Measurements from ENCODE around the gene GREM2.

GREM2 gene

DNA sequence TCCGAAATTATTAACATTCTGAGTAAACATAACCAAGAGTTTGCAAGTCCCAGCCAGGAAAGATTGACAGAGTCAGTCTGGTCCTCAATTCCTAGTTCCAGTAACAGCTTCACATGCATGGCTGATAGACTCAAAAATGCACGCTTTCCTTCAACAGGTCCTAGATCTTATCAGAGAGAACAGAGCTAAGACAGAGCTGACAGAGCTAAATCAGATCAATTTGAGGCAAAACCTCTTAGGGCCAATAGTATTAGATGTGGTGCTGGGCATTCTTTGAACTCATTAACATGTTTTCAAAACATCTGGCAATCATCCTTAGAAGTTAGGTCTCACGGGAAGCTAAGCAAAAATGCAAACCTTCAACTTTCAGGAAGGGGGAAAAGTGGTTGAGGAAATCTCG is 114.0 kb downstream of the GREM2 start:
- DNase-seq, result no peak

DNA sequence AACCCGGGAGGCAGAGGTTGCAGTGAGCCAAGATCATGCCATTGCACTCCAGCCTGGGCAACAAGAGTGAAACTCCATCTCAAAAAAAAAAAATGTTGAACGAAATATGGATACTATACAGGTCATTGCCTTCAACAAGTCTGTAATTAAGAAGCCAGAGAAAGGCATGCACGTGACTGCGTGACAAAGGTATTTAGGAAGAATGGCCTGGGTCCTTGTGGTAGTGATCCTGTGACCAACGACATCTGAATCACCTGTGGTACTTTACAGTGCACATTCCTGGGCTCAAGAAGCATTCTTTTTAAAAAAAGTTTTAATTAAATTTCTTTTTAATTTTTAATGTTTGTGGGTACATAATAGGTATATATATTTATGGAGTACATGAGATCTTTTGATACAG is 115.0 kb downstream of the GREM2 start:
- no peak for DNase-seq

DNA sequence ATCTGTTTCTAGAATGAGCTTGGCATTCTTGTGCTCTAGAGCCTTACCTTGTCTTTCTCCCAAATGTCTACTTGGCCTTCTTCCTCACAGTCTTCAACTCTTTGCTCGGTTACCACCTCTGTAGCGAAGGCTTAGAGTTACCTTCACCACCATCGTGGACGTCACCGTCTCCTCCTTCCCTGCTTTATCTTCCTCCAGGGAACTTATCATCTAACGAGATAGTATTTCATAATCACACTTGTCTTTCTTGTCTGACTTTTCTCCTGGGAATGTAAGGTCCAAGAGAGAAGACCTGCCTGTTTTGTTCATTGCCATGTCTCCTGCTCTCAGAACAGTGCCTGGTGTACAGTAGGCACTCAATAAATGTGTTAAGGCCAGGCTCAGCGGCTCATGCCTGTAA is 115.6 kb downstream of the GREM2 start:
- DNase-seq, result no peak

DNA sequence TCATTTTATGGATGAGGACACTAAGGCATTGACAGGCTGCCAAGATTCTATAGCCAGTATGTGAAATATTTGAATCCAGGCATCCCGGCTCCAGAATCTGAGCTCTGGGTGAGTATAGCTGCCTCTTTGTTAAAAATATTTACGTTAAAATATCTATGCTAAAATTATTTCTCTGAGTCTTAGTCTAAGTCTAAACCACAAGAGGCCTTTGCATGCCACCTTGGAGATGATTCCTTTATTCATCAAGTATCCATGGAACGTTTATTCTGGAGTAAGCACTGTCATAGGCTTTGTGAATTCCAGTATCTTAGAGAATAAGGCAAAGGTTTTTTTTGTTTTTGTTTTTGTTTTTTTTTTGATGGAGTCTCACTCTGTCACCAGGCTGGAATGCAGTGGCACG is 116.4 kb downstream of the GREM2 start:
- DNase-seq, result no peak

DNA sequence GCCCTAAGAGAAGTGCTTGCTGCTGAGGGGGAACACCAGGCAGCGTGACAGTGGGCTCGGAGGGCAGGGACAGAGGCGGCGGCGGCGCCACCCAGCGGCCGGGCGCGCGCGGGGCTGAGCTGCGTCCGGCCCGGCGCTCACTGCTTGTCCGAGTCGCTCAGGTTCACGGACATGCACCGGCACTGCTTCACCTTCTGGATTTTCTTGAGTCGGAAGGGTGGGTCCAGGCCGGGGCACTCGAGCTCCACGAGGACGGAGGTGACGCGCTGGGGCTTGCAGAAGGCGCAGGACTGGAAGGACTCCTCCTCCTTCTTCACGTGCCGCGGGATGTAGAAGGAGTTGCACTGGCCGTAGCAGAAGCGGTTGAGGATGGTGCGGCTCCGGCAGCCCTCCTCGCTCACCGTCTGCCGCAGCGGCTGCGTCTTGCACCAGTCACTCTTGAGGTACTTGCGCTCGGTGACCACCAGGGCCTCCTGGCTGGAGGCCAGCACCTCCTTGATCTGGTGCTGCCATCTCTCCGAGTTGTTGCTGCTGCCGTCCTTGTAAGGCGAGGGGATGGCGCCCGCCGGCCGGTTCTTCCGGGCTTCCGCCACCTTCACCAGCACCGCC is 119.0 kb downstream of the GREM2 start:
- DNase-seq, result no peak

DNA sequence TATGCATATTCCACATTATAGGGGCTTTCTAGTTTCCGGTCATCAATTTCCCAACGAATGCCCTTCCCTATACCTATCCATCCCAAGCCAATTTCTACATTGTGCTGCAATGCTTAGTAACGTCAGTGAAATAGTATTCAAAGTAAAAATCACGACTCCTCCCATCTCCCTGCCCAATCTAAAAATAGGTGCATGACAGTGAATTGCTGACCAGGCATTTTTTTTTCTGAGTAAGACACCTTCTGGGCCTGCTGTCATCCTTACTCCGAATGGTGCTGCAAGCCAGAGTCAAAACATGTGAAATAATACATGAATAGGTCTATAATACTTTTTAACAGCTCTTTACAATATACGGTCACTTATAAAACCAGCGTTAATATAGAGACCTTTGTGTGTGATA is 120.2 kb downstream of the GREM2 start:
- DNase-seq, result no peak

DNA sequence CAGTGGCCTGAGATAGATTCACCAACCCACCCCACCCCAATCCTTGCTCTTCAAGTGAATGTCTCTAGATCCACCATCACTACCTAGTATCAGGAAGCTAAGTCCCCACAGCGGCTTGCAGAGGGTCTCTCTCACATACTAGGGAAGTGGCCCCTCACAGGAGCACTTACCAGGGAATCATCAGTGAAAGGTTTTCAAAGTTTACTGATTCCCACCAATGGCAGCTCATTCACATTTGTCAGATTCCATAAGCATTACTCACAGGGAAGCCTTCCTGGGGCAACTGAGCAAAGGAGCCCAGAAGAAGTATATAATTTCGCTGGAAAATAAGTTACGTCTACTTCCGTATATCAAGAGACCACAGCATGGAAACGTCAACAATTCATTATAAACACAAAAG is 120.8 kb downstream of the GREM2 start:
- DNase-seq, result no peak

DNA sequence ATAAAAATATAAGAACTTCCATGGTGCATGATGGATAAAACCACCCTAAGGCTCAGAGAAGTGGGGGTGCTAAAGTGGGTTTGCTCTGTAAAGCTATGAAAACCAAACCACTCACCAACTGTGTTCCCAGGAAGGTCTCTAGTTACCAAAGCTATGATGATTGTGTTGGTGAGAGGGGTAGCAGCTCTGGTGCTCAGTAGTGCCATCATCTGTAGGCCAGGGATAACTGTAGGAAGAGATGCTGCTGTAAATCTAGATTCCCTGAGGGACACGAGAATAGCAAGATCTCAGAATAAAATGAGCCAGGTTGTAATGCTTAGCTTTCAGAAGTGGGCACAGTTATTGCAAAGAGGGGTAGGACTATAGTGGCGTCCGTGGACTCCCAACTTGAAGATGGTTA is 124.5 kb downstream of the GREM2 start:
- no peak for DNase-seq

DNA sequence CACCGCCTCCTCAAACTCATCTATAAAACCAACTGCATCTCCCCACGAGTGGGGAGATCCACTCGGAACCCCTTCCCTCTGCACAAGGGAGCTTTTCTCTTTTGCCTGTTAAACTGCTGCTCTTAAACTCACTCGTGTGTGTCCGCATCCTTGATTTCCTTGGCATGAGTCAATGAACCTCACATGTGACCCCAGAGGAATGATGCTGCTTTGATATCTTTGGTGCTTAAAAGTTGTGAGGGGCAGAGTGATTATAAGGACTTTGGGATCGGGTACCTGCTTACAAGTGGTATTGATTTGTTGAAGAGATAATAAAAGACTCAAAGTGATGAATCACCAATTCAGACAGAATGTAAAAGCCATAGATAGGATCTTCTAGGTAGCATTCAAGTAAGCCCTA is 125.3 kb downstream of the GREM2 start:
- DNase-seq, result no peak

DNA sequence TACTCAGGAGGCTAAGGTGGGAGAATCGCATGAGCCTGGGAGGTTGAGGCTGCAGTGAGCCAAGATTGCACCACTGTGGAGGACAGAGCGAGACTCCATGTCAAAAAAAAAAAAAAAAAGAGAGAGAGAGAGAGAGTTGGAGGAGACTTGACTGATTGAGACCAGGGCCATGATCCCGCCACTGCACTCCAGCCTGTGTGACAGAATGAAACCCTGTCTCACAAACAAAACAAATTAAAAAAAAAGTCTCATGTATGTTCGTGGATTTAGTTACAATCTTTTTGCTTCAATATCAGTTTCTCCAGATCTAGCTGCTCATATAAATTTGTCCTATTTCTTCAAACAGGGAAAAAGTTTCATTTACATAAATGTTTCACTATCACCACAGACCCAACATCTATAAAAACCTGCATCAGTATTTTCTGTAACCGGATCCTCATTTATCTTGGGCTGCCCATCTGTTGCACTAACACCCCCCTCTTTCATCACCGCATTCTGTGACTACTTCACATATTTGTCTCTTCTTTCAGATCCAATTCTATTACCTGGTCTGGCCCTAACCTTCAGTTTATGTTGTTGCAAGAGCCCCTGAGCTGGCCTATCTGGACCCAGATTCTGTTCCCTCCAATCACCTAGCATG is 127.0 kb downstream of the GREM2 start:
- no peak for DNase-seq

DNA sequence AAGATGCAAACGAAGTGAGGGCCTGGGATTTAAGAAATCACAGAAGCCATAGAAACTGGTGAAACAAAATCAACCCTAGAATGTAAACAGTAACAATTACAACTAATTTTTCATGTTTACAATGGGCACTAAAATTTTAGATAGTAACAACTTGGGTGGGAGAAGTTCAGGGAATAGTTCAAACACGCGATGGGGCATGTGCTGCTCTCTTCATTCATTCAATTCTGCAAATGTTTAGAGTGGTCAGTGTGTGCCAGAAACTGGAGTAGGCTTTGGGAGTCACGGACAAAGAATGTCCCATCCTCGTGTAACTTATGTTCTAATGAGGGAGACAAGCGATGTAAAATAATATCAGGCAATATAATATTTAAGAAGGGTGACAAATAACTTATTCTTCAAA is 133.4 kb downstream of the GREM2 start:
- no peak for DNase-seq

DNA sequence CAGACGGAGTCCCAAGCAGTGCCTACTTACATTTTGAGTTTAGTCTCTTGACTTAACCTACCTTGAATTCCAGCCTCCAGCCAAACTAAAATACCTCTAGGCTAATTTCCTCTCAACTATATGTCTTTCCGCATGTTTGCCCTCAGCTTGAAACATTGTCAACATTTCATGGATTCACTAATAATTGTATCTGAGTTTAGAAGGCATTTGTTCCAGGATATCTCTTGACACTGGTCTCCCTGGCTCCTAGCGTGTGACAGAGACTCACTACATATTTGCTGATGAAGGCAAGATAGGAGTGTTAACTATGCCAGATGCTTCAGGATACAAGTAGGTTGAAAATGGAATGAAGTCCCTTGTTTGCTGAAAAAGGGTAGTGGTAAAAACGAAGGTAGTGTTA is 136.1 kb downstream of the GREM2 start:
- no peak for DNase-seq

DNA sequence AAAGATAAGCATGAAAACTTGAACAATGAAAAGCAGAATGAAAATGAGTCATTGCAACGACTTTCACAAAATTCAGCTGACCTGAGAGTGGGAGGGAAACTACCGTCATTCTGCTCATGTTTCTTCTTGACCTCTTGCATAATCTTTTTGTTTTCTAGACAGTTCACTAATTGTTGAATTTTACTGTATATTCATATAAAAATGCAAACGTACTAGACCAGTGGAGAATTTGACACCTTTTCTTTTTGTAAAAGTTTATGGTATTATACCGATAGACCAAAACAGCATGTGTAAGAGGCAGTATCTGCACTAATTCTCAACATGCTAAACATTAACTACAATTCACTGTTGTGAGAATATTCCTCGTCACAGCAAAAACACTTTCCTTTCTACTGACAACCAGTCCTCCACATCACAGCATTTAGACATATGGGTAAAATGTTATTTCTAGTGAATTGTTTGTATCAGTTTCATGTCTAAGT is 137.8 kb downstream of the GREM2 start:
- no peak for DNase-seq

DNA sequence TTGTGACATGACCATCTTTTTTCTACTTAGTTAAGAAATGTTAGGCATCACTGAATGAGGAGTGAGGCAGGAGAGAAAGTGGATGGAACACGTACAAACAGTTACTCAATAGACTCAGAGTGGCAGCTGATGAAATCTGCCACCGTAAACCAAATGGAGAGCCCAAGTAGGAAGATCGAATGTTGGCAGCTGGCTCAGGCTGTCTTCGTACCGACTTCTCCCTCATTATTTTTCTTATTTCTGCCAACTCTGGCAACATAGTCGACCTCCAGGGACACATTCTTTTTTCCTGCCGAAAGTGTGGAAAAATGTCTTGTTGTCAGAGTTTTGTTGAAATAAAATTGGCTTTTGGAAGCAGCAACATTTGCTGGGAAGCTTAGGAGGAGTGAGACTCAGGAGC is 143.3 kb downstream of the GREM2 start:
- no peak for DNase-seq

DNA sequence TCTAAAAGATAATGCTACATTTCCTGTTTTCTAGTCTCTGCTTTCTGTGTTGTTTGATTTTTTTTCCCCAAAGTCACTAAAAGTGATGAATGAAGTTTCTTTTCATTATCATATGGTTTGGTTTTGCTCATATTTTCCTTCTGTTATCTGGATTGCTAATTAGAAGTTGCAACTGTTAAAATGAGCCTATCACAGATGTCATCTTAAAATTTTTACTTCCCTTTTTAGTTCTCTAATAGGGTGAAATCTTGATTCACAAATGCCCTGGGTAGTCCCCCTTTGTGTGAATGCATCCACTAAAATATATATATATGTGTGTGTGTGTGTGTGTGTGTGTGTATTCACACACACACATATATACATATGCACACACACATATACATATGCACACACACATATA is 144.1 kb downstream of the GREM2 start:
- DNase-seq, result no peak

DNA sequence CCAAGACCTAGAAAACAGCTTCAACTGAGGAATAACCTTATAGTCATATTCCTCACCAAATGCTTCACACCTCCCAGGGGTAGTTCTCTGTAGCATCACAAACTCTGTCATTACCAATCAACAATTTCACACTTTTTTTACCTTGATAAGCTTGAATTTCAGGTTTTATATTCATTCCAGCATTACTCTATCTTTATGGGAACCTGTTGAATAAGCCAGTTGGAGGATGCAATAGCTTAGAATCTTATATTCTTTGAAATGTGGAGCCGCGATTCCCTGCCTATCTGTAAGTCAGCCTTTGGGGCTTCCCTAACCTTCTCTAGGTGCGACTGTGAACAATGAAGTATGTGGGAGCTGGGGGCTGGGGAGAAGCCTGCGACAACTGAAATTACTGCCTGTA is 145.4 kb downstream of the GREM2 start:
- DNase-seq, result no peak

DNA sequence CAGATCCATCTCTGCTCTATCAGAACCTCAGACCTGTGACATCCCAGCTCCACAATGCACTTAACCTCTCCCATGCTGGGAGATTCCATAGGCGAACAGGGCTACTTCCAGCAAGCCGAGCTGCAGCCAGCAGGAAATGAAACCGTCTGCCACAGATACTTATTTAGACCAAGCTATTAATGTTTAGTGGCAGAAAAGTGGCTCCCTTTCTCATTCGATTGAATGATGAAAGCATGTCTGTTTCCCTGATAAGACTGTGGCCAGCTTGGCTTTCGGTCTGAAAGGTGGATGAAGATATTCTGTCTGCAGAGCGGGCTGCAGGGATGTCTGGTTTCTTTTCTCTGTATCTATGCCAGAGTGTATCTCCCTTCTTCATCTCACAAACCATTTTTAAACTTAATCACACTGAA is 146.4 kb downstream of the GREM2 start:
- DNase-seq, result no peak

DNA sequence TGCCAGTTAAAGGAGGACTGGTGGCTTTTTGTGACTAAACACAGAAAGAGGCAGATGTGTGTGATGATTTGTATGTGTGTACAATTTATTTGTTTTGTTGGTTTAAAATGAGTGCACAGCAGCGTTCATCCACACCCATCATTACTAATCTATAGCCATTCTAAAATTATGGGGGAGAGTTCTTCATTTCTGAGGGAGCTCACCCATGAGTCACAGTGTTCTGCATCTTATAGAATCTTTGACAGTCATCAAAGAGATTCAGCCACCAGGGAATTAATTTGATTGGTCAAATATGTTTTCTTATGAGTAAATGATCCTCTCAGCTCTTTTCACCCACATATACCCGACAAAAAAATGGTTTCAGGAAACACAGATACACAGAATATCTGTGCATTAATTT is 147.9 kb downstream of the GREM2 start:
- no peak for DNase-seq

DNA sequence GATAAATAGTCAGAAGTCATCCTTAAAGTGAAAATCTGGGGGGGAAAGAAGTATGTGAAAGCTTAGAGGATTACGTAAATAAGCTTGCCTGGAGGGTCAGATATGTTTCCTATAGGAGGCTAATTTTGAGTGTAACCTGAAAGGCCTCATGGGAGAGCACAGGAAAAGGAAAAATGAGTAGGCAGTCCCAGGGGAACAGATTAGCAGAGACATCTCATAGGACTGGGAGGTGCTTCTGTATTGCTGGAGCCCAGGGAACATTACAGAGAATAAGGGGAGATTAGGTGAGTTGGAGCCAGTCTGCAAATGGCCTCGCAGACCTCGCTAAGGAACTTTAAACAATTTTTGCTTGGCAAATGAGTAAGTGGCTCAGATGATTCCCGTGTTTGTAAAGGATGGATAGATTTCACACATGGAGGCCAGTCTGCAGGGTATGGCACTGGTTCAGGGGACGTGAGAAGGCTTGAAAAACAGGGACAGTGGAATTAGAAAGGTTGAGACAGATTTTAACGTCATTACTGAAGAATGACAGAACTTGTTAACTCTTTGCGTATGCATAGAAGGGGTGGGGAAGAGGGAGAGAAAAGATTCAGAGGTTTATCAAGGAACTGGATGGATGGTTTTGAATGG is 149.1 kb downstream of the GREM2 start:
- DNase-seq, result no peak

DNA sequence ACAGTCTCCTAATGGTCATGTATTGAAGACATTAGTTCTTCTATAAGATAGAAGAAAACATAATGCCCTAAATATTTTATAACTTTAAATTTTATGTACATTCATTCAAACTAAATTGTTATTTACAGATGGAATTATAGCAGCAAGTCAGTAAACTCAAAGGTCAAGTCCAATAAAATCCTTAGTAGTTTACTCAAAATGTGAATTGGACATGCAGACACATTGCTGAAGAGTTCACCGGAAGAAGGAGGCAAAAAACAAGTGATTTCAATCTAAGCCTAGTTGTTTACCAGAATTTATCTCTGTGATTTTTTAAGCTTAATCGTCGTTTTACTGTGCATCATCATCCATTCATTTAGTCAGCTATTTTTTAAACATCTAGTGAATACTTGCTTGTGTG is 149.7 kb downstream of the GREM2 start:
- DNase-seq, result no peak

DNA sequence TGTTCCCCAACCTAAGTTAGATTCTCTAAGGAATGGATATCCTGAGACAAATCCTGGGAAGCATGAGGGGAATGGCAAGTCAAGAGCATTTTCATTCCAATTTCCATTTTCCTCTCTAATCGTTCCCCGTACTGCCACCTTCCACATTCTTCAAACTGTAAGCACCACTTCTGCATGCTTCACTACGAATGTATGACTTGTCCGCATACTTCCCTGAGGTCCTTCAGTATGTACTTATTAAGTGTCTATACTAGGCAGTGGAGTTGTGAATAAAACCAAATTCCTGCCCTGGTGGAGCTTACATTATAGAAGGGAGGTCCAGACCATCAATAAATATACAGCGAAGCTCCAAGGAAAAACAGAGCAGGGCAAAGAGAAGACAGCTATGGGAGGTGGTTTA is 154.8 kb downstream of the GREM2 start:
- no peak for DNase-seq

DNA sequence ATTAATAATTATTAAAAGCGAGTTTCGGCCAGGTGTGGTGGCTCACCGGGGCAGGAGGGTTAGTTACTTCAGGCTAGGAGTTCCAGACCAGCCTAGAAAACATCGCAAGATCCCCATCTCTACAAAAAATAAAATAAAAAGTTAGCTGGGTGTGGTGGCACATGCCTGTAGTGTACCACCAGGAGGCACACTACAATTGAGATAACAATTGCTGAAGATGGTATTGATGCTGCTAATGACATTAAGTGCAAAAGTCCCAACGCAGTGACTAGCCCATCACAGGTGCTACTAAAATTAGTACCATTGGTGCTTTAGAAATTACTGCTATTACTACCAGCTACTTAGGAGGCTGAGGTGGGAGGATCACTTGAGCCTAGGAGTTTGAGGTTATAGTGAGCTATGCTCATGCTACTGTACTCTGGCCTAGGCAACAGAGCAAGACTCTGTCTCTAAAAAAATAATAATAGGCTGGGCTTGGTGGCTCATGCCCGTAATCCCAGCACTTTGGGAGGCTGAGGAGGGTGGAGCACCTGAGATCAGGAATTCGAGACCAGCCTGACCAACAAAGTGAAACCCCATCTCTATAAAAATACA is 156.6 kb downstream of the GREM2 start:
- no peak for DNase-seq

DNA sequence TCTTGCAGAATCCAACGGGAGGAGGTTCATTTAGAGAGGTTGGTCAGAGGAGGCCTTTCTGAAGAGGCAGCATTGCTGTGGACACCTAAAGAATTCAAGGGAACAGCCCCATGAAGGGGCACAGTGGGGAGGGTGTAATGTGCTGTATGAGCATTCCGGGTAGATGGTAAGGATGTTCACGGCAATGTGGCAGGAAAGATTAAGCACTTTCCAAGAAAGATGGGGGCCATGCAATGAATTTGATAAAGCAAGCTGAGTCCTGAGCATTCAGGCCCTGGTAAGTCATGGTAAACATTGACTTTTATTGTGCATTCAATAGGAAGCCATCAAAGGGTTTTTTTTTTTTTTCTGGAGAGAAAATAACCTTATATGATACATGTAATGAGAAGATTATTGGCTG is 166.6 kb downstream of the GREM2 start:
- no peak for DNase-seq

DNA sequence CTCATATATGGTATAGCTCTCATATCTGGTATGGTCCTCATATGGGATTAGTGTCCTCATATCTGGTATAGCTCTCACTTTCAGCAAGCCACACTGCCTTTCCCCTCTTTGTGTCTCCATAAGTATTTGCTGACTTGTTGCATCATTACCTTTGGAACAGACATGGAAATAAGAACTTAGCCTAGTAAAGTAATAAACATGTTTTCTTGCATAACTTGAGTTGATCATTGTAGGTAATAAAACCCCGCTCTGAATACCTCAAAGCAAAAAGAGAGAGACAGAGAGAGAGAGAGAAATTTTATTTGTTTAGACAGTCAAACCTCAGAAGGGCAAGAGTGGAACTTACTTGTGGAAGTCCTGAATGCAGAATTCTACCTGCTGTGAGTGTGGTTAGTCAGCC is 170.3 kb downstream of the GREM2 start:
- DNase-seq, result no peak

Measured in left hindlimb (tissue), 1 donor.